Coronary artery (tissue), 2 donors: ENCODE data around the gene NDUFA7.
"Not testable (repeated sequence)": the region's sequence is repeated elsewhere in the genome, so short reads cannot be mapped to it uniquely, and the experiment has no call there.

Experiments
- DNase-seq: peaks from one replicate; pipeline ENCODE4 v3.0.0-alpha.2; 2017; ENCODE audit warnings: low spot score
- H3K27ac ChIP-seq, 2 donors: fragments of 200-600 bp; sonication (generic); one replicate each; pipeline ENCODE4 v1.5.1; 2016 to 2019
- H3K4me3 ChIP-seq: fragments of 200-600 bp; sonication (generic); 2 replicates; pipeline ENCODE4 v1.5.1; 2016; ENCODE audit warnings: mild to moderate bottlenecking, moderate library complexity
- CTCF ChIP-seq: fragments of 200-600 bp; sonication (generic); IDR thresholded peaks from one replicate; pipeline ENCODE4 v1.5.1; 2019; ENCODE audit warnings: antibody characterized with exemption

NDUFA7 gene

DNA sequence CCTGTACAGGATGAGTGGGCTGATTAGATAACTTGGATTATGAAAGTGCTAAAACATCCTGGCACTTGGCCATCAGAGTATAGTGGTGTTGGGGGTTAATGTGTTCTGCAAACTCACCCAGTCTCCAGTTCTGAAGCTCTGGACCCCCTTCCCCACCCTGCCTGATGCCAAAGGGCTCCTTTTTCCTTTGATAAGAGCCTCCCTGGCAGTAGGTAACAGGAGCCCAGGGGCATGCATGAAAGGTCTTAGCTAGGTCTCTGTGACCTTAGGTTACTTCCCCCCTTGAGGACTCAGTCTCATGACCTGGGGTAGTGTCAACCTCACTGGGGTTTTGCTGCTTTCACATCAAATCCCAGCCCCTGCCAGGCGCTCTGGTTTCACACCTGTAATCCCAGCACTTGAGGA, 2.6 kb upstream of the NDUFA7 start:
- H3K27ac ChIP-seq, result no peak overlapping the region
- TF ChIP-seq CTCF, result no peak
- H3K4me3 ChIP-seq, result no peak overlapping the region
- no peak for DNase-seq

GRCh38 chr19:8322638-8322997, 1.4 kb upstream of the NDUFA7 start:
- DNase-seq, result no peak
- Histone ChIP-seq H3K4me3 (peak overlapping the region; percentile 90), H3K27ac (peak overlapping the region in 1 of 2 donors; percentile 45)
- no peak for TF ChIP-seq CTCF

- no peak for TF ChIP-seq CTCF
- no peak for DNase-seq
- H3K27ac ChIP-seq, result peak overlapping the region; percentile 94 to 96
Measured at GRCh38 chr19:8321986-8322637, 937 bp upstream of the NDUFA7 start.

GRCh38 chr19:8320564-8321066, 560 bp downstream of the NDUFA7 start:
- Histone ChIP-seq H3K27ac (peak overlapping the region; percentile 94 to 96), H3K4me3 (peak overlapping the region; percentile 90)
- no peak for DNase-seq
- no peak for TF ChIP-seq CTCF

More at GRCh38 chr19:8321986-8322637, 937 bp upstream of the NDUFA7 start:
- H3K4me3 ChIP-seq, result peak overlapping the region; percentile 90

DNA sequence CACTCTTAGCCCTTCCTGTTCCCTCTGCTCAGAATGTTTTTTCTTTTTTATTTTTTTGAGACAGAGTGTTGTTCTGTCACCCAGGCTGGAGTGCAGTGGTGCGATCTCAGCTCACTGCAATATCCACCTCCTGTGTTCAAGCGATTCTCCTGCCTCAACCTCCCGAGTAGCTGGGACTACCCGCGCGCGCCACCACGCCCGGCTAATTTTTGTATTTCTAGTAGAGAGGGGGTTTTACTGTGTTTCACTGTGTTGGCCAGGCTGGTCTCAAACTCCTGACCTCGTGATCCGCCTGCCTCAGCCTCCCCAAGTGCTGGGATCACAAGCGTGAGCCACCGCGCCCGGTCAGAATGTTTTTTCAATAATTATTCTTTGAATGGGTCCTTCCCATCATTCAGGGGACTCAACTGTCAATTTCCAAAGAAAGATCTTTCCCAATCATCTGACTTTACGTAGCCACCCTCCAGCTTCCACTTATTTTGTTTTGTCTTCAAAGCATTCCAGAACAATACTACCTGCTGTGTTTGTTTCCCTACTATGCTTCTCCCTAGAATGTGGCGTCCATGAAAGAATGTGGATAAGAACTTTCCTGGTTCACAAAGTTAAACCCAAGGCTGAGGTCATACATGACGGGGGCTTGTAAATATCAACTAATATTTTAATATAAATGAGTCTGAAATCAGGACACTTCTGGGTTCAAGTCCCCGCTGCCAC, 1.2 kb downstream of the NDUFA7 start:
- peak overlapping the region; percentile 90 for H3K4me3 ChIP-seq
- H3K27ac ChIP-seq, result peak overlapping the region in 1 of 2 donors; percentile 96
- DNase-seq, result no peak
- TF ChIP-seq CTCF, result no peak

GRCh38 chr19:8318835-8319234, 2.3 kb downstream of the NDUFA7 start:
- DNase-seq, H3K27ac ChIP-seq, H3K4me3 ChIP-seq: not testable (repeated sequence)

DNA sequence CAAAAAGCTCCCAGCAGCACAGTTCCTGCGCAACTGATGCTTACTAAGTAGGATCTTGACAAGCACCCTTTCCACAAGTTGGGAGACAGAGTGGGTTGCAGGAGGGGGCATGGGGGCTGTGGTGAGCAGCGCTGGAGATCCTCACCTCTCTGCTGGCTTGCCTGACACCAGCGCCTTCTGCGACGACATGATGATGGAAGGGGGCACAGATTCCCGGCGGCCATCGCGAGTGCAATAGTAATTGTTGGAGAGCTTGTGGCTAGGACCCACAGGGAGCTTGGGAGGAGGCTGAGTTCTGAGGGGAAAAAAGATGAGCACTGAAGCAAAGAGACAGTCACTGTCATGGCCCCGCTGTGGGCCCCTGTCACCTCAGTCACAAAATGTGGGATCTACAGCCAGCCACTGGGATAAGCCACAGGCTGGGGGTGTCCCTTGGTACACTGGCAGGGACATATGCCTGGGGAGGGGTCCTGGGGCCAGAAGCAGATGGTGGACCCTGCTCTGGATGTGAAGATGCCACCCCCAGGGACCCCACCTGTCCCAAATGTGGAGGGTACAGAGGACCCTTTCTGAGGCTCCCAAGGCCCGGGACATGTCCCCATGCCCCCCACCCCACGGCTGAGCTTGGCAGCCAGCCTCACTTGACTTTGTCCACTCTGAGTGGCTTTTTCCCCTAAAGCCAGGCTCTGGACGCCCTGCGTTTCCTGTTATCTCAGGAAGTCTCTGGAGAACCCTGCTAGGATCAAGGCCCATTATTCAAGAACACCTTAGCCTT, 4.6 kb downstream of the NDUFA7 start:
- DNase-seq, result no peak
- no peak overlapping the region for H3K4me3 ChIP-seq
- TF ChIP-seq CTCF, result no peak
- no peak overlapping the region for H3K27ac ChIP-seq

GRCh38 chr19:8314981-8315640, 6.1 kb downstream of the NDUFA7 start:
- not testable (repeated sequence) for DNase-seq, H3K4me3 ChIP-seq, H3K27ac ChIP-seq
